GM23248 (cell line): ENCODE data around the gene ZFPM1. TPM values are rescaled to one million over a fixed set of nuclear protein-coding genes. Genes with fewer than 3 reads are reported as not detected.

ENCODE experiments used
- DNase-seq: peaks from one replicate; pipeline ENCODE4 v3.0.0-alpha.2; 2015
- H2AFZ ChIP-seq: fragments of 200-600 bp; sonication (generic); 2 replicates; pipeline ENCODE4 v1.6.1; 2016; ENCODE audit warnings: antibody characterized with exemption
- H3F3A ChIP-seq: fragments of 200-600 bp; sonication (generic); 2 replicates; pipeline ENCODE4 v1.6.1; 2016; ENCODE audit warnings: mild to moderate bottlenecking, antibody characterized with exemption, mixed run types; ENCODE audit not compliant: insufficient read depth
- H3K27ac ChIP-seq: fragments of 200-600 bp; sonication (generic); 2 replicates; pipeline ENCODE4 v1.5.1; 2016; ENCODE audit warnings: mild to moderate bottlenecking
- H3K27me3 ChIP-seq: fragments of 200-600 bp; sonication (generic); replicated peaks from 2 replicates; pipeline ENCODE4 v1.6.1; 2016; ENCODE audit warnings: mild to moderate bottlenecking; ENCODE audit not compliant: insufficient read depth
- H3K36me3 ChIP-seq: fragments of 200-600 bp; sonication (generic); 2 replicates; pipeline ENCODE4 v1.6.1; 2016; ENCODE audit warnings: low read depth, mild to moderate bottlenecking
- H3K4me1 ChIP-seq: fragments of 200-600 bp; sonication (generic); 2 replicates; pipeline ENCODE4 v1.6.1; 2016; ENCODE audit warnings: mild to moderate bottlenecking; ENCODE audit not compliant: insufficient read depth
- H3K4me2 ChIP-seq: fragments of 200-600 bp; sonication (generic); one replicate; pipeline ENCODE4 v1.6.1; 2016; ENCODE audit warnings: mild to moderate bottlenecking; ENCODE audit not compliant: unreplicated experiment
- H3K4me3 ChIP-seq: fragments of 200-600 bp; sonication (generic); 2 replicates; pipeline ENCODE4 v1.5.1; 2016; ENCODE audit warnings: mild to moderate bottlenecking
- H3K79me2 ChIP-seq: fragments of 200-600 bp; sonication (generic); 2 replicates; pipeline ENCODE4 v1.6.1; 2016; ENCODE audit warnings: mild to moderate bottlenecking; ENCODE audit not compliant: insufficient read depth
- H3K9ac ChIP-seq: fragments of 200-600 bp; sonication (generic); 2 replicates; pipeline ENCODE4 v1.6.1; 2016; ENCODE audit warnings: mild to moderate bottlenecking
- H3K9me2 ChIP-seq: fragments of 200-600 bp; sonication (generic); 2 replicates; pipeline ENCODE4 v1.6.1; 2016; ENCODE audit warnings: mixed run types, mild to moderate bottlenecking, moderate library complexity; ENCODE audit not compliant: insufficient read depth
- H3K9me3 ChIP-seq: fragments of 200-600 bp; sonication (generic); one replicate; pipeline ENCODE4 v1.6.1; 2017; ENCODE audit warnings: low read depth
- H4K20me1 ChIP-seq: fragments of 200-600 bp; sonication (generic); 2 replicates; pipeline ENCODE4 v1.6.0; 2016; ENCODE audit not compliant: insufficient read depth
- EZH2 ChIP-seq: fragments of 200-600 bp; sonication (generic); IDR thresholded peaks from 2 replicates; pipeline ENCODE4 v1.6.1; 2018; ENCODE audit warnings: antibody characterized with exemption, mild to moderate bottlenecking; ENCODE audit not compliant: insufficient read depth, poor library complexity, severe bottlenecking
- EZH2phosphoT487 ChIP-seq: fragments of 200-600 bp; sonication (generic); IDR thresholded peaks from 2 replicates; pipeline ENCODE4 v1.6.1; 2018; ENCODE audit warnings: antibody characterized with exemption, moderate library complexity, mild to moderate bottlenecking, low read depth; ENCODE audit not compliant: insufficient read depth
- WGBS, 2 experiments: methylation state at CpG; one replicate each; pipeline ENCODE4 v1.1.6; 2015 to 2017; ENCODE audit warnings: low lambda C conversion rate in 2 of 2, low coverage in 1 of 2; ENCODE audit errors: missing lambda C conversion rate in 2 of 2; 5-methylcytosine and 5-hydroxymethylcytosine counted together
- in situ Hi-C: fragments of 300-500 bp; cut with MboI; formaldehyde crosslinking; loops from 2 replicates; pipeline ENCODE4 v1.15.0; 2020
- polyA plus RNA-seq: library from polyadenylated mRNA; unstranded; fragments of >200 nt; fragmentation: Nextera tagmentation; extraction: Ambion mirVana; gene quantifications from 2 replicates; pipeline ENCODE4 v1.2.1, GENCODE V29; 2016
- total RNA-seq: library from RNA; depleted of rRNA; stranded (reverse); fragments of >200 nt; shearing (Covaris generic); gene quantifications from 2 replicates; pipeline ENCODE4 v1.2.3, GENCODE V29; 2014

ZFPM1 gene
- total and polyA plus RNA-seq, 2 experiments from 2014 or later: 0.06 to 2.4 TPM

- 4 to 7% methylated on average over 26 to 41 of the region's 65 CpGs for WGBS, 2 experiments
- H3K4me1 ChIP-seq: peaks cover 5% of the 10 kb centered on the region
- peak overlapping the region; percentile 92 for H3K9ac ChIP-seq
- H2AFZ ChIP-seq: no peak overlapping the region
- H3K4me3 ChIP-seq: peak overlapping the region; percentile 90
- no peaks in the 10 kb centered on the region for H3K9me2 ChIP-seq
- TF ChIP-seq EZH2: no peak
- TF ChIP-seq EZH2phosphoT487: no peak
- in situ Hi-C loops: no loop called here
- peak overlapping the region; percentile 78 for H3K4me2 ChIP-seq
- H3F3A ChIP-seq: 0 out of 2 replicates have a peak, but pooled peaks cover 6% of the 10 kb centered on the region
- H4K20me1 ChIP-seq: no peaks in the 10 kb centered on the region
- H3K36me3 ChIP-seq: no peaks in the 10 kb centered on the region
- no peaks in the 10 kb centered on the region for H3K79me2 ChIP-seq
- H3K27ac ChIP-seq: no peak overlapping the region
- peak; percentile 82 for DNase-seq
- no peaks in the 10 kb centered on the region for H3K27me3 ChIP-seq
- no peaks in the 10 kb centered on the region for H3K9me3 ChIP-seq
Observed at GRCh38 chr16:88534638-88535190, 81.6 kb downstream of the ZFPM1 start.

- Histone ChIP-seq H3K27me3 (no peaks in the 10 kb centered on the region), H3K9me3 (no peaks in the 10 kb centered on the region), H3K27ac (no peak overlapping the region), H3K36me3 (no peaks in the 10 kb centered on the region), H4K20me1 (no peaks in the 10 kb centered on the region), H3F3A (0 out of 2 replicates have a peak, but pooled peaks cover 6% of the 10 kb centered on the region), H3K79me2 (no peaks in the 10 kb centered on the region), H3K4me3 (peak overlapping the region; percentile 76), H3K9ac (peak overlapping the region; percentile 65), H3K4me1 (peaks cover 5% of the 10 kb centered on the region), H3K4me2 (peak overlapping the region; percentile 78), H3K9me2 (no peaks in the 10 kb centered on the region), H2AFZ (no peak overlapping the region)
- TF ChIP-seq EZH2phosphoT487: no peak
- TF ChIP-seq EZH2: no peak
- in situ Hi-C loops: no loop called here
- no peak for DNase-seq
- WGBS, 2 experiments: 79% methylated on average over 21 to 22 of the region's 22 CpGs
Observed at GRCh38 chr16:88535191-88535856, 82.2 kb downstream of the ZFPM1 start.

- WGBS, 2 experiments: 85 to 86% methylated on average over 9 of the region's 9 CpGs
- H3K4me2 ChIP-seq: no peak overlapping the region
- no peak overlapping the region for H3K27ac ChIP-seq
- TF ChIP-seq EZH2phosphoT487 (no peak), EZH2 (no peak)
- no peak overlapping the region for H3K4me3 ChIP-seq
- in situ Hi-C loops: no loop called here
- no peaks in the 10 kb centered on the region for H3K79me2 ChIP-seq
- H3K9me2 ChIP-seq: no peaks in the 10 kb centered on the region
- no peaks in the 10 kb centered on the region for H3K9me3 ChIP-seq
- no peak overlapping the region for H3K9ac ChIP-seq
- peaks cover 5% of the 10 kb centered on the region for H3K4me1 ChIP-seq
- no peak for DNase-seq
- H3F3A ChIP-seq: 0 out of 2 replicates have a peak, but pooled peaks cover 6% of the 10 kb centered on the region
- no peak overlapping the region for H2AFZ ChIP-seq
- no peaks in the 10 kb centered on the region for H3K27me3 ChIP-seq
- H3K36me3 ChIP-seq: no peaks in the 10 kb centered on the region
- H4K20me1 ChIP-seq: no peaks in the 10 kb centered on the region
Observed at GRCh38 chr16:88535857-88536222, 82.8 kb downstream of the ZFPM1 start.

DNA sequence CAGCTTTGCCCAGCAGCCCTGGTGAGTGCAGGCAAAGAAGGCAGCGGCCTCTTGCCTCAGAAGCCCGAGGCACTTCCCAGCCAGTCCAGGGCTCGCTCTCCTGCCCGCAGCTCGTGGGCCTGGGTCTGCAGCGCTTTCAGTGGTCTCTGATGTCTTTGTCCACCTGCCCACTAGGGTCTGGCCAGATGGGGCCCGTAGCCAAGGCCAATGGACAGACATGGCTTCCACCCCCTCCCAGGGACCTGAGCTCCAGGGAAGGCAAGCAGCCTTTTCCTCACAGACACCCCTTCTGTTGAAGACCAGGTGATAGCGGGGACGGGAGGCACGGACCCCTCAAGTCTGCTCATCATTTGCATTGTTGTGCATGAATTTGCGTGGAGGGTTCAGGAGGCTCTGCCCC, 83.4 kb downstream of the ZFPM1 start:
- H3K9me2 ChIP-seq: no peaks in the 10 kb centered on the region
- in situ Hi-C loops: no loop called here

More for the DNA sequence above, 83.4 kb downstream of the ZFPM1 start:
- Histone ChIP-seq H3K27ac (no peak overlapping the region), H3K4me1 (peaks cover 5% of the 10 kb centered on the region), H3K9ac (no peak overlapping the region), H3K4me3 (no peak overlapping the region), H3K27me3 (no peaks in the 10 kb centered on the region), H3K9me3 (no peaks in the 10 kb centered on the region), H4K20me1 (no peaks in the 10 kb centered on the region), H3F3A (0 out of 2 replicates have a peak, but pooled peaks cover 6% of the 10 kb centered on the region), H3K79me2 (no peaks in the 10 kb centered on the region), H3K4me2 (no peak overlapping the region), H2AFZ (no peak overlapping the region), H3K36me3 (no peaks in the 10 kb centered on the region)
- DNase-seq: no peak
- 83 to 84% methylated on average over 11 of the region's 11 CpGs for whole genome bisulfite sequencing, 2 experiments
- no peak for TF ChIP-seq EZH2
- TF ChIP-seq EZH2phosphoT487: no peak
